Osteoblast (primary cell): ENCODE results near the gene PIP4K2A. TPM values are rescaled to one million over a fixed set of nuclear protein-coding genes. Genes with fewer than 3 reads are reported as not detected.
"Not testable (repeated sequence)": the region's sequence is repeated elsewhere in the genome, so short reads cannot be mapped to it uniquely, and the experiment has no call there.

Experiments
- DNase-seq: peaks from one replicate; pipeline ENCODE4 v3.0.0; 2011; ENCODE audit warnings: low spot score, mixed read lengths; ENCODE audit not compliant: insufficient read length; ENCODE audit errors: missing footprints
- H2AFZ ChIP-seq: 2 replicates; pipeline ENCODE4 v1.6.0; 2011; ENCODE audit warnings: mild to moderate bottlenecking, low read length
- H3K27ac ChIP-seq: 2 replicates; pipeline ENCODE4 v1.5.1; 2011; ENCODE audit warnings: mild to moderate bottlenecking, low read depth, low read length, moderate library complexity
- H3K27me3 ChIP-seq: 2 replicates; pipeline ENCODE4 v1.6.0; 2012; ENCODE audit warnings: mild to moderate bottlenecking, control low read depth, inconsistent platforms, low read length, moderate library complexity; ENCODE audit not compliant: insufficient read depth
- H3K36me3 ChIP-seq: 2 replicates; pipeline ENCODE4 v1.5.1; 2011; ENCODE audit warnings: mild to moderate bottlenecking, low read length, control low read depth, moderate library complexity; ENCODE audit not compliant: insufficient read depth
- H3K4me1 ChIP-seq: 2 replicates; pipeline ENCODE4 v1.5.1; 2011; ENCODE audit warnings: mild to moderate bottlenecking, low read length, control low read depth, moderate library complexity; ENCODE audit not compliant: insufficient read depth
- H3K4me2 ChIP-seq: 2 replicates; pipeline ENCODE4 v1.6.0; 2011; ENCODE audit warnings: mild to moderate bottlenecking, low read length; ENCODE audit not compliant: insufficient read depth
- H3K4me3 ChIP-seq: fragments of 200-600 bp; sonication (generic); 3 replicates; pipeline ENCODE4 v1.5.1; 2012; ENCODE audit warnings: mild to moderate bottlenecking, low read length, inconsistent platforms; ENCODE audit not compliant: insufficient read depth
- H3K79me2 ChIP-seq: 2 replicates; pipeline ENCODE4 v1.6.0; 2012; ENCODE audit warnings: mild to moderate bottlenecking, low read length, control low read depth, inconsistent platforms; ENCODE audit not compliant: insufficient read depth
- H3K9me3 ChIP-seq: 2 replicates; pipeline ENCODE4 v1.5.1; 2011; ENCODE audit warnings: low read depth, low read length, control low read depth
- H4K20me1 ChIP-seq: 2 replicates; pipeline ENCODE4 v1.6.0; 2012; ENCODE audit warnings: mild to moderate bottlenecking, low read length, control low read depth; ENCODE audit not compliant: insufficient read depth
- CTCF ChIP-seq: IDR thresholded peaks from 2 replicates; pipeline ENCODE4 v1.5.1; 2011; ENCODE audit warnings: mild to moderate bottlenecking, low read depth, low read length, moderate library complexity; ENCODE audit errors: extremely low read depth
- total RNA-seq: library from RNA; depleted of rRNA; stranded (reverse); fragments of >200 nt; gene quantifications from 2 replicates; pipeline ENCODE4 v1.2.3, GENCODE V29; 2012

The PIP4K2A gene
- total RNA-seq, 1 donor = 68.8 TPM

GRCh38 chr10:22719406-22720042 lies 5.1 kb upstream of the PIP4K2A start:
- TF ChIP-seq CTCF = no peak
- Histone ChIP-seq H2AFZ (no peak overlapping the region), H3K9me3 (no peaks in the 10 kb centered on the region), H3K4me2 (no peak overlapping the region), H3K4me3 (no peak overlapping the region), H3K27me3 (no peaks in the 10 kb centered on the region), H3K79me2 (no peaks in the 10 kb centered on the region), H4K20me1 (no peaks in the 10 kb centered on the region), H3K4me1 (peaks cover 5% of the 10 kb centered on the region), H3K36me3 (no peaks in the 10 kb centered on the region), H3K27ac (no peak overlapping the region)
- DNase-seq = no peak

DNA sequence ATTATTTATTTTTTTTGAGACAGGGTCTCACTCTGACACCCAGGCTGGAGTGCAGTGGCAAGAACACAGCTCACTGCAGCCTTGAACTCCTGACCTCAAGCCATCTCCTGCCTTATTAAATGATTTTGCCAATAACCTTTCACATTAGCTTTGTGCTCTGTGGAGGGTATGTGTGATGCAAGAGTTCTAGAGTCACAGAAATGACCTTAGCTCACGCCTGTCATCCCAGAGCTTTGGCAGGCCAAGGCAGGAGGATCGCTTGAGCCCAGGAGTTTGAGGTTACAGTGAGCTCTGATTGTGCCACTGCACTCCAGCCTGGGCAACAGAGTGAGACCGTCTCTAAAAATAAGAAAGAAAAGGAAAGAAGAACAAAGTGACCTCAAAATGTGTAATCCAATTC lies 4.3 kb upstream of the PIP4K2A start:
- not testable (repeated sequence) for H3K79me2 ChIP-seq, H3K4me1 ChIP-seq, H3K4me3 ChIP-seq, H4K20me1 ChIP-seq, DNase-seq, H3K27ac ChIP-seq, H2AFZ ChIP-seq, H3K9me3 ChIP-seq, H3K4me2 ChIP-seq, H3K27me3 ChIP-seq, H3K36me3 ChIP-seq

- no peak for TF ChIP-seq CTCF
Observed at GRCh38 chr10:22717728-22718127, 3.4 kb upstream of the PIP4K2A start.

DNA sequence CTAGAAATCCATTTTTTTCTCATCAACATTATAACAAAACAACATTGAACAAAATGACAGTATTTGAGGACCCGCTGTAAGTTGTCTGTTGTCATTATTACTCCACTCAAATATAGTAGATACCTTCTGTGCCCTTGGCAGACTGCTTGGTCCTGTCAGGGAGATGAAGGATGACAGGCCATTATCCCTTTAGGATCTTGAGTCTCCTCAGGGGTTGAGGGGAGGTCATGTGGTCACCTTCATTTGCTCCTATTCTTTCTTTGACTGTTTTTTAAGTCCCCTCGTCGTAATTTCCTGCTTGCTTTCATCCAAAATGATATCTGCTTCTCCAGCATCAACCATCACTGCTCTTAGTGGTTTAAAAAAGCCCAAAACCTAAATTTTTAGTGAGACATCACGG lies 2.6 kb upstream of the PIP4K2A start:
- Histone ChIP-seq H3K9me3 (no peaks in the 10 kb centered on the region), H3K36me3 (no peaks in the 10 kb centered on the region), H3K4me2 (no peak overlapping the region), H2AFZ (no peak overlapping the region), H3K4me1 (peaks cover 13% of the 10 kb centered on the region), H3K4me3 (no peak overlapping the region), H4K20me1 (peaks cover 4% of the 10 kb centered on the region), H3K79me2 (peaks cover 18% of the 10 kb centered on the region), H3K27ac (no peak overlapping the region), H3K27me3 (no peaks in the 10 kb centered on the region)
- no peak for TF ChIP-seq CTCF
- DNase-seq = no peak

More at GRCh38 chr10:22717728-22718127, 3.4 kb upstream of the PIP4K2A start:
- Histone ChIP-seq H3K27me3 (no peaks in the 10 kb centered on the region), H3K9me3 (no peaks in the 10 kb centered on the region), H3K4me2 (no peak overlapping the region), H3K36me3 (no peaks in the 10 kb centered on the region), H4K20me1 (peaks cover 2% of the 10 kb centered on the region), H3K4me3 (no peak overlapping the region), H3K27ac (no peak overlapping the region), H3K4me1 (peaks cover 6% of the 10 kb centered on the region), H2AFZ (no peak overlapping the region), H3K79me2 (peaks cover 13% of the 10 kb centered on the region)
- DNase-seq = no peak
